PFSK-1 (cell line): ENCODE results near the gene HDAC4.

ENCODE experiments used
- FOXP2 ChIP-seq: optimal IDR thresholded peaks from 2 replicates; pipeline ENCODE3; 2011; ENCODE audit warnings: borderline replicate concordance, control low read depth, inconsistent platforms; ENCODE audit not compliant: insufficient read depth; ENCODE audit errors: extremely low read length, extremely low read depth
- POLR2AphosphoS5 ChIP-seq: IDR thresholded peaks from 2 replicates; pipeline ENCODE4 v1.6.1; 2012; ENCODE audit warnings: low read depth, mild to moderate bottlenecking, control low read depth, low read length, moderate library complexity
- SIN3A ChIP-seq: IDR thresholded peaks from 2 replicates; pipeline ENCODE4 v1.6.1; 2012; ENCODE audit warnings: mild to moderate bottlenecking, low read length, moderate library complexity, borderline replicate concordance; ENCODE audit not compliant: insufficient read depth
- TAF1 ChIP-seq: IDR thresholded peaks from 2 replicates; pipeline ENCODE4 v1.6.1; 2012; ENCODE audit warnings: low read length, control low read depth, borderline replicate concordance; ENCODE audit not compliant: insufficient read depth
- TF ChIP-seq, protein P1 (sequence below), 2 experiments: IDR thresholded peaks; 2 replicates each; pipeline versions ENCODE4 v1.6.1 to v1.8.0; 2011 to 2012; ENCODE audit warnings: low read depth in 2 of 2, low read length in 2 of 2, control low read depth in 1 of 2, inconsistent platforms in 1 of 2, mild to moderate bottlenecking in 1 of 2, moderate library complexity in 1 of 2; ENCODE audit not compliant: insufficient read depth in 1 of 2

DNA sequence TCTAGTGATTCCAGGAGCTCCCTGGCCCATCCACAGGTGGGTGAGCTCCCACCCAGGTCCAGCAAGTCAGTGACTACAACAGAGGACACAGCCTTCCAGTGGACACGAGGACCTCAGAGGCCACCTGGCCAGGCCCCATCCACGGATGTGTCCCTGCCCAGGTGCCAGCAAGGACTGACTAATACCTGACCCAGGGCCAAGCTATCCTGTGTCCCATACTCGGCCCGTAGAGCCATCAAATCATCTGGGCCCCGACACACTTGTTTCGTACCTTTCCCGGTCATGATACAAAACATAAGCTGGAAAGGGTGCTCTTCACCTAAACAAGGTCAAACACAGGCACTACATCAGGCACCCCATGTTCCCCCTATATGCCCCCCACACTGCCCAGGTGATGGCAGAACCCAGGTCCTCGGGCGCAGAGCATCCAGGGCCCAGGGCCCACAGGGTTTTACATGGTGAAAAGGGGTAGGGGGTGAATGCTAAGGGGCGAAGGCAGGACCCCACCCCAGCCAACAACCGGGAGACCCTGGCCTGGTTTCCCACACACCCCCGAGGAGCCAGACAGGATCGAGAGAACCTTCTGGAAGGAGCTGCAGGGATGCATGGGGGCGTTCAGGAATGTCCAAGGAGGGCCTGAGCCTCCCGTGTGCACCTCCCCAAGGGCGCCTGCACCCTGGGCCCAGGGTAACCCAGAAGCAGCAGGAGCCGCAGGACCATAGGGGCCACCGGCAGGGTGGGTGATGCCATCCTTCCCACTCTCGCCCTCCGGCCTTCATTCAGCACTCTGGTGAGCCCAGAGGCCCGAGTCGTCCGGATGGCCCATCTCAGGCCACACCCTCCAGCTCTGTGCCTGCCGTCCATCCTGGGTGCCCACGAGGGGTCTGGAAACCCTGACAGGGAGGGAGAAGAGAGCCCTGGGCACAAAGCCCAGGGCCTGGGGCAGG is 94.3 kb downstream of the HDAC4 start:
- TF ChIP-seq SIN3A (no peak), POLR2AphosphoS5 (no peak), TAF1 (no peak), FOXP2 (no peak)
- TF ChIP-seq, protein P1, sequence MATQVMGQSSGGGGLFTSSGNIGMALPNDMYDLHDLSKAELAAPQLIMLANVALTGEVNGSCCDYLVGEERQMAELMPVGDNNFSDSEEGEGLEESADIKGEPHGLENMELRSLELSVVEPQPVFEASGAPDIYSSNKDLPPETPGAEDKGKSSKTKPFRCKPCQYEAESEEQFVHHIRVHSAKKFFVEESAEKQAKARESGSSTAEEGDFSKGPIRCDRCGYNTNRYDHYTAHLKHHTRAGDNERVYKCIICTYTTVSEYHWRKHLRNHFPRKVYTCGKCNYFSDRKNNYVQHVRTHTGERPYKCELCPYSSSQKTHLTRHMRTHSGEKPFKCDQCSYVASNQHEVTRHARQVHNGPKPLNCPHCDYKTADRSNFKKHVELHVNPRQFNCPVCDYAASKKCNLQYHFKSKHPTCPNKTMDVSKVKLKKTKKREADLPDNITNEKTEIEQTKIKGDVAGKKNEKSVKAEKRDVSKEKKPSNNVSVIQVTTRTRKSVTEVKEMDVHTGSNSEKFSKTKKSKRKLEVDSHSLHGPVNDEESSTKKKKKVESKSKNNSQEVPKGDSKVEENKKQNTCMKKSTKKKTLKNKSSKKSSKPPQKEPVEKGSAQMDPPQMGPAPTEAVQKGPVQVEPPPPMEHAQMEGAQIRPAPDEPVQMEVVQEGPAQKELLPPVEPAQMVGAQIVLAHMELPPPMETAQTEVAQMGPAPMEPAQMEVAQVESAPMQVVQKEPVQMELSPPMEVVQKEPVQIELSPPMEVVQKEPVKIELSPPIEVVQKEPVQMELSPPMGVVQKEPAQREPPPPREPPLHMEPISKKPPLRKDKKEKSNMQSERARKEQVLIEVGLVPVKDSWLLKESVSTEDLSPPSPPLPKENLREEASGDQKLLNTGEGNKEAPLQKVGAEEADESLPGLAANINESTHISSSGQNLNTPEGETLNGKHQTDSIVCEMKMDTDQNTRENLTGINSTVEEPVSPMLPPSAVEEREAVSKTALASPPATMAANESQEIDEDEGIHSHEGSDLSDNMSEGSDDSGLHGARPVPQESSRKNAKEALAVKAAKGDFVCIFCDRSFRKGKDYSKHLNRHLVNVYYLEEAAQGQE (IDR thresholded peaks at IDR 0.05; ENCODE audit: insufficient read depth in 1 of 2, low read depth in 2 of 2, low read length in 2 of 2): no peak
